GM12864 (cell line): ENCODE data around the gene BTG2.

Source experiments
- DNase-seq: peaks from one replicate; pipeline ENCODE4 v3.0.0-alpha.2; 2011; ENCODE audit warnings: low read depth
- H3K4me3 ChIP-seq: 2 replicates; pipeline ENCODE4 v1.5.1; 2011; ENCODE audit warnings: mild to moderate bottlenecking, low read depth, low read length, control low read depth
- CTCF ChIP-seq: IDR thresholded peaks from 2 replicates; pipeline ENCODE4 v1.5.1; 2011; ENCODE audit warnings: low read depth, mild to moderate bottlenecking, moderate library complexity, low read length, control low read depth, inconsistent platforms; ENCODE audit errors: missing control alignments

BTG2 gene

GRCh38 chr1:203321273-203322052 is 16.1 kb downstream of the BTG2 start:
- no peak for DNase-seq
- H3K4me3 ChIP-seq, result no peak overlapping the region
- TF ChIP-seq CTCF, result no peak

DNA sequence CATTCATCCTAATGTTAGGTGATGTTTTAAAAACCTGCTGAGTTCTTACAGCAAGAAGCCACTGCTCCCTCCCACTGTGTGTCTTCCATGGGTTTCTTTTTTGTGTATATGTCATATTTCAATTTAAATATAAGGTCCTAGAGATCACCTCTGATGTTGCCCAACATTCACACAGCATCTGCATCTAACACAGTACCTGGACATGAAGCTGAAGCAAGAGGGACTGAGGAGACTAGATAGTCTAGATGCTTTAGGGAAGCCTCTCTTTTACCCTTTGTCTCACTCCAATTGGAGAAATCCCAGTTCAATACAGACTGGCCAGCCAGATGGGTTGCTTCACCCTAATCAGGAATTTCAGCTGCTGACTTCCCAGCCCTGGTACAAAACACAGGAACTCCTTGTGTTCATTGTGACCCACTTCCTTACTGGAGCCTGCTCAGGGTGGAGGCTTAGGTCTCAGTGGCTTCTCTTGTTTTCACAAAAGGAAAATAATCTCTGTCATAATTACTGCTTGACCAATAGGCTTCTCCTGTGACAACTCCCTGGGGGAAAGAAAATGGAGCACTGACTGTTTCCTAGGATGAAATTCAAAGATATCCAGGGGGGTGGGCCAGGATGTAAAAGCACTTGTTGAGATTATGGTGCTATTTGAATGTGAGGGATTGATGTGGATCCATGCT is 17.3 kb downstream of the BTG2 start:
- DNase-seq, result no peak
- no peak for TF ChIP-seq CTCF
- H3K4me3 ChIP-seq, result no peak overlapping the region

GRCh38 chr1:203323587-203323986 is 18.3 kb downstream of the BTG2 start:
- no peak for DNase-seq
- no peak overlapping the region for H3K4me3 ChIP-seq
- no peak for TF ChIP-seq CTCF

GRCh38 chr1:203324105-203325025 is 19.0 kb downstream of the BTG2 start:
- no peak for DNase-seq
- TF ChIP-seq CTCF, result no peak
- H3K4me3 ChIP-seq, result no peak overlapping the region; the same call in 1 of the 2 replicates

DNA sequence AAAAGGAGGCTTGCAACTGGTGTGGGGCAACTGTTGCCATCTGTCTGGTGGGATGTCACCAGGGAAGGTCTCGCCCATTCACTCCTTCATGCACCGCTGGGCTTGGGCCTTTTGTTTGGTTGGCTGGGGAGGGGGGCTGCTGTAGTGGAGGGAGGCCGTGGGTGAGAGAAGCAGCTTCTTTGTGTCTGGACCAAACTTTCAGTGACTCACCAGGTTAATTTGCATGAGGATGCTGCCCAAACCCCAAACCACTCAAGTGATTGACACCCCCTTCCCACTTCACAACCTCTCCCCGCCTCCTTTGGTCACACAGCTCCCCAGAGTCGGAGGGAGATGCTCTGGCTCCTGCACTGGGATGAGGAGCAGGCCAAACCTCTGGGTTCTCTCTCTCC is 19.7 kb downstream of the BTG2 start:
- peak overlapping the region; percentile 30 for H3K4me3 ChIP-seq
- TF ChIP-seq CTCF, result no peak
- DNase-seq, result peak; percentile 88

DNA sequence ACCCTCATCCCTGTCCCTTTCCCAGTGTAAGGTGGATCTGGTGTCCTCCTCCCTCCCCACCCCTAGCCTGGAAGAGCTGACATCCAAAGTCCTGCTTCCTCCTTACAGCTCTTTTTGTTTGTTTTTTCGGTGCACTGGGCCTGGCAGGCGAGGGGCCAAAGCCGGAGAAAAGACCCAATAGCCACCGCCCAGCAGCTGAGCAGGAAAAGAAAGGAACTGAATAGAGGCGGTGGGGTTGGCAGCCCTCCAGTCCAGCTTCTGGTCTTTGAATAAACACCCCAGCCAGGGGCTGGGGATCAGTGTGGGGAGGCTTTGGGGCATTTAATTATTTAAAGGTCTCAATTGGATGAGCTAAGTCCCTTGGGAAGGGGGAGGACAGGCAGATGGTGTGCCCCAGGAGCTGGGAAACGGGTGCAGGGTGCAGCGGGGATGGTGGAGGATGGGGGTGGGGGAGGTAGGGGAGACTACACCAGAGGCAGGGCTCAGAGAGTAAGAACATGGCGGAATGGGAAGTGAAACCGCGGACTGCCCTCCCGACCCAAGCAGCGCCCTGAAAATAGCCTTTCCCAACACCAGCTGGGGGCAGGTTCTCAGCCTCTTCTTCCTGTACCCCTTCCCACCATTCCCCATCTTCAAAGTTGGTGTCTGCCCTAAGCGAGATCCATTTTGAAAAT is 20.2 kb downstream of the BTG2 start:
- no peak for TF ChIP-seq CTCF
- peak overlapping the region; percentile 30 for H3K4me3 ChIP-seq
- DNase-seq, result no peak
